ENCODE data around the gene ATP10A. TPM values are rescaled to one million over a fixed set of nuclear protein-coding genes. Genes with fewer than 3 reads are reported as not detected.

The ATP10A gene
- total and polyA plus RNA-seq, 2 experiments from 2014 or later, result 0.75 to 0.77 TPM

DNA sequence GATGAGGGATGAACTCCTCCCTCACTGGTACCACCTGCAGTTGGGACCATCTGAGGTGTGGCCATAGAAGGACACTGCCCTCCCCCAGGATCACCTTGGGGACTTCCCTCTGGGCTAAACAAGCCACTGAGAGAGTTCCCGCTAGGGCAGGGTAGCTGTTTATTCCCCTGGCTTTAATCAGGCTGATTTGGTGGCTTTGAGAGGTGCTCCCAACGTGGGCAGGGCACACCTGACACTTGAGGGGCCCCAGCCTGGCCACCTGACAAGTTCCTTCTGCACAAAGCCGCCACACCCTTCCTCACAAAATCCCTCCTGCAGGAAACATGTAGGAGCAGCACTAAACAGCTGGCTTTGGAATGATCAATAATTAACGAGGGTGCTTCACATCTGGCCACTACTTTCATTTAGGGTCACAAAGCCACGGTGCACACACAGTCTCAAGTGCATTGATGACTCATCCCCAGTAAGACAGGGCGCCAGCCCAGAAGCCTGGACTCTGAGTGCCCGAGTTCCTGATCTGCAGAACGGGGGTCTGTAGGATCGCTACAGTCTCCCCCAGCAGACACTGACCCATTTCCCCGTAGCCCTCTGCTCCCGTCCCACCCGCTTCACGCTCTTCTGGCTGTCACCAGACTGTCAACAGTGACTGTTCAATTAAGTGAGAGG lies 75.1 kb downstream of the ATP10A start:
- H3K36me3 ChIP-seq (replicated peaks; ENCODE audit: insufficient read depth, low read depth), result no peaks in the 10 kb centered on the region
- no peak for TF ChIP-seq EZH2 (IDR thresholded peaks at IDR 0.05; ENCODE audit: borderline replicate concordance)
- no peak for TF ChIP-seq EZH2phosphoT487 (IDR thresholded peaks at IDR 0.05; ENCODE audit: low read depth, severe bottlenecking, unreplicated experiment)
- TF ChIP-seq, protein P1, sequence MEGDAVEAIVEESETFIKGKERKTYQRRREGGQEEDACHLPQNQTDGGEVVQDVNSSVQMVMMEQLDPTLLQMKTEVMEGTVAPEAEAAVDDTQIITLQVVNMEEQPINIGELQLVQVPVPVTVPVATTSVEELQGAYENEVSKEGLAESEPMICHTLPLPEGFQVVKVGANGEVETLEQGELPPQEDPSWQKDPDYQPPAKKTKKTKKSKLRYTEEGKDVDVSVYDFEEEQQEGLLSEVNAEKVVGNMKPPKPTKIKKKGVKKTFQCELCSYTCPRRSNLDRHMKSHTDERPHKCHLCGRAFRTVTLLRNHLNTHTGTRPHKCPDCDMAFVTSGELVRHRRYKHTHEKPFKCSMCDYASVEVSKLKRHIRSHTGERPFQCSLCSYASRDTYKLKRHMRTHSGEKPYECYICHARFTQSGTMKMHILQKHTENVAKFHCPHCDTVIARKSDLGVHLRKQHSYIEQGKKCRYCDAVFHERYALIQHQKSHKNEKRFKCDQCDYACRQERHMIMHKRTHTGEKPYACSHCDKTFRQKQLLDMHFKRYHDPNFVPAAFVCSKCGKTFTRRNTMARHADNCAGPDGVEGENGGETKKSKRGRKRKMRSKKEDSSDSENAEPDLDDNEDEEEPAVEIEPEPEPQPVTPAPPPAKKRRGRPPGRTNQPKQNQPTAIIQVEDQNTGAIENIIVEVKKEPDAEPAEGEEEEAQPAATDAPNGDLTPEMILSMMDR (IDR thresholded peaks at IDR 0.05; ENCODE audit: poor library complexity), result no peak
- 63% methylated on average over 13 of the region's 13 CpGs for WGBS (ENCODE audit: low lambda C conversion rate, missing lambda C conversion rate)
- H3K27ac ChIP-seq, result no peak overlapping the region
- H3K9me2 ChIP-seq (replicated peaks; ENCODE audit: insufficient read depth), result no peaks in the 10 kb centered on the region
- H3K79me2 ChIP-seq, result no peaks in the 10 kb centered on the region
- peaks cover 4% of the 10 kb centered on the region for H3K4me1 ChIP-seq (ENCODE audit: insufficient read depth)
- peak; percentile 61 for DNase-seq (ENCODE audit: low spot score)
- H3K4me3 ChIP-seq, result no peak overlapping the region
- H4K20me1 ChIP-seq (ENCODE audit: insufficient read depth, poor library complexity, severe bottlenecking), result no peaks in the 10 kb centered on the region
- no peak overlapping the region for H2AFZ ChIP-seq
- H3K4me2 ChIP-seq, result peak overlapping the region; percentile 43
- no peaks in the 10 kb centered on the region for H3K9me3 ChIP-seq (ENCODE audit: low read depth)
- H3K27me3 ChIP-seq, result no peaks in the 10 kb centered on the region

GRCh38 chr15:25787381-25787780 lies 75.7 kb downstream of the ATP10A start:
- TF ChIP-seq EZH2phosphoT487 (IDR thresholded peaks at IDR 0.05; ENCODE audit: low read depth, severe bottlenecking, unreplicated experiment) (no peak), EZH2 (IDR thresholded peaks at IDR 0.05; ENCODE audit: borderline replicate concordance) (no peak)
- TF ChIP-seq, protein P1 (IDR thresholded peaks at IDR 0.05; ENCODE audit: poor library complexity), result no peak
- DNase-seq (ENCODE audit: low spot score), result no peak
- Histone ChIP-seq H4K20me1 (ENCODE audit: insufficient read depth, poor library complexity, severe bottlenecking) (no peaks in the 10 kb centered on the region), H3K27ac (no peak overlapping the region), H2AFZ (no peak overlapping the region), H3K4me2 (no peak overlapping the region), H3K9me3 (ENCODE audit: low read depth) (no peaks in the 10 kb centered on the region), H3K27me3 (no peaks in the 10 kb centered on the region), H3K4me3 (no peak overlapping the region), H3K9me2 (replicated peaks; ENCODE audit: insufficient read depth) (no peaks in the 10 kb centered on the region), H3K36me3 (replicated peaks; ENCODE audit: insufficient read depth, low read depth) (no peaks in the 10 kb centered on the region), H3K4me1 (ENCODE audit: insufficient read depth) (peaks cover 4% of the 10 kb centered on the region), H3K79me2 (no peaks in the 10 kb centered on the region)
- WGBS (ENCODE audit: low lambda C conversion rate, missing lambda C conversion rate), result 100% methylated on average over 2 of the region's 2 CpGs

GRCh38 chr15:25786040-25786439 lies 77.1 kb downstream of the ATP10A start:
- TF ChIP-seq EZH2phosphoT487 (IDR thresholded peaks at IDR 0.05; ENCODE audit: low read depth, severe bottlenecking, unreplicated experiment), result no peak
- TF ChIP-seq EZH2 (IDR thresholded peaks at IDR 0.05; ENCODE audit: borderline replicate concordance), result no peak
- DNase-seq (ENCODE audit: low spot score), result no peak
- H2AFZ ChIP-seq, result no peak overlapping the region
- peaks cover 4% of the 10 kb centered on the region for H3K4me1 ChIP-seq (ENCODE audit: insufficient read depth)
- no peaks in the 10 kb centered on the region for H4K20me1 ChIP-seq (ENCODE audit: insufficient read depth, poor library complexity, severe bottlenecking)
- no peaks in the 10 kb centered on the region for H3K79me2 ChIP-seq
- H3K9me3 ChIP-seq (ENCODE audit: low read depth), result no peaks in the 10 kb centered on the region
- H3K9me2 ChIP-seq (replicated peaks; ENCODE audit: insufficient read depth), result no peaks in the 10 kb centered on the region
- no peaks in the 10 kb centered on the region for H3K27me3 ChIP-seq
- no peak overlapping the region for H3K4me3 ChIP-seq
- H3K4me2 ChIP-seq, result no peak overlapping the region
- no peaks in the 10 kb centered on the region for H3K36me3 ChIP-seq (replicated peaks; ENCODE audit: insufficient read depth, low read depth)
- 99% methylated on average over 14 of the region's 14 CpGs for WGBS (ENCODE audit: low lambda C conversion rate, missing lambda C conversion rate)
- H3K27ac ChIP-seq, result no peak overlapping the region

- Histone ChIP-seq H4K20me1 (ENCODE audit: insufficient read depth, poor library complexity, severe bottlenecking) (no peaks in the 10 kb centered on the region), H2AFZ (no peak overlapping the region), H3K4me3 (no peak overlapping the region), H3K9me3 (ENCODE audit: low read depth) (no peaks in the 10 kb centered on the region), H3K9me2 (replicated peaks; ENCODE audit: insufficient read depth) (no peaks in the 10 kb centered on the region), H3K4me1 (ENCODE audit: insufficient read depth) (peaks cover 4% of the 10 kb centered on the region), H3K79me2 (no peaks in the 10 kb centered on the region), H3K4me2 (no peak overlapping the region), H3K27ac (no peak overlapping the region), H3K36me3 (replicated peaks; ENCODE audit: insufficient read depth, low read depth) (no peaks in the 10 kb centered on the region), H3K27me3 (no peaks in the 10 kb centered on the region)
- DNase-seq (ENCODE audit: low spot score), result no peak
- WGBS (ENCODE audit: low lambda C conversion rate, missing lambda C conversion rate), result 87% methylated on average over 9 of the region's 9 CpGs
- TF ChIP-seq EZH2phosphoT487 (IDR thresholded peaks at IDR 0.05; ENCODE audit: low read depth, severe bottlenecking, unreplicated experiment) (no peak), EZH2 (IDR thresholded peaks at IDR 0.05; ENCODE audit: borderline replicate concordance) (no peak)
- TF ChIP-seq, protein P1 (IDR thresholded peaks at IDR 0.05; ENCODE audit: poor library complexity), result no peak
Measured at GRCh38 chr15:25785641-25786025, 77.5 kb downstream of the ATP10A start.
